RWPE1 (cell line): ENCODE measurements around the gene UBR2.

ENCODE experiments used
- CTCF ChIA-PET: fragments of 350-600 bp; sonication (Branson Sonifier 250); formaldehyde crosslinking; extraction: SDS; loops from one replicate; lab custom pipeline; 2021; lab: Yijun Ruan, JAX
- POLR2A ChIA-PET: fragments of 400-600 bp; formaldehyde crosslinking; extraction: SDS; loops from one replicate; lab custom pipeline; 2020; ENCODE audit warnings: antibody characterized with exemption; ENCODE audit not compliant: low non-redundant PET; lab: Yijun Ruan, JAX
- DNase-seq: peaks from one replicate; pipeline ENCODE4 v3.0.0; 2012; ENCODE audit warnings: low spot score
- H3K27ac ChIP-seq: fragments of 450-650 bp; 2 replicates; pipeline ENCODE4 v1.5.1; 2017
- CTCF ChIP-seq: fragments of 450-650 bp; conservative IDR thresholded peaks from 2 replicates; pipeline ENCODE4 v1.5.1; 2017; ENCODE audit warnings: low read depth, mild to moderate bottlenecking

UBR2 gene

GRCh38 chr6:42709871-42710270, 146.0 kb downstream of the UBR2 start:
- ChIA-PET CTCF (interaction anchor here (1.1 kb wide), 1 partner anchor 17 kb away, joined by 3 read pairs; no protein-coding TSS in a partner anchor), POLR2A (no interaction called here)
- H3K27ac ChIP-seq = no peak overlapping the region

GRCh38 chr6:42710316-42710715, 146.5 kb downstream of the UBR2 start:
- DNase-seq = no peak
- CTCF ChIA-PET = interaction anchor here (1.1 kb wide), 1 partner anchor 17 kb away, joined by 3 read pairs; no protein-coding TSS in a partner anchor
- POLR2A ChIA-PET = no interaction called here
- H3K27ac ChIP-seq = no peak overlapping the region
- no peak for TF ChIP-seq CTCF

More at GRCh38 chr6:42709871-42710270, 146.0 kb downstream of the UBR2 start:
- no peak for DNase-seq
- no peak for TF ChIP-seq CTCF

- no peak for DNase-seq
- TF ChIP-seq CTCF = no peak
- no peak overlapping the region for H3K27ac ChIP-seq
- CTCF ChIA-PET = no interaction called here
- POLR2A ChIA-PET = no interaction called here
Observed at GRCh38 chr6:42711930-42712329, 148.1 kb downstream of the UBR2 start.

GRCh38 chr6:42714098-42714761, 150.4 kb downstream of the UBR2 start:
- peak overlapping the region; percentile 32; the same call in 1 of the 2 replicates for H3K27ac ChIP-seq
- POLR2A ChIA-PET = no interaction called here
- CTCF ChIA-PET = interaction anchor here (0.7 kb wide), 1 partner anchor 28 kb away, joined by 4 read pairs; no protein-coding TSS in a partner anchor
- peak; percentile 65 for DNase-seq
- no peak for TF ChIP-seq CTCF

GRCh38 chr6:42715871-42716270, 152.0 kb downstream of the UBR2 start:
- no peak for TF ChIP-seq CTCF
- POLR2A ChIA-PET = interaction anchor here (0.6 to 0.7 kb wide), 2 partner anchors 47 to 263 kb away, joined by 6 to 10 read pairs; no protein-coding TSS in a partner anchor
- peak overlapping the region; percentile 32; the same call in 1 of the 2 replicates for H3K27ac ChIP-seq
- CTCF ChIA-PET = interaction anchor here (1.0 kb wide), 1 partner anchor 10 kb away, joined by 3 read pairs; no protein-coding TSS in a partner anchor
- no peak for DNase-seq

GRCh38 chr6:42720739-42721138, 156.9 kb downstream of the UBR2 start:
- peak; percentile 48 for DNase-seq
- TF ChIP-seq CTCF = no peak
- H3K27ac ChIP-seq = no peak overlapping the region
- CTCF ChIA-PET = interaction anchor here (0.7 kb wide), 1 partner anchor 51 kb away, joined by 3 read pairs; no protein-coding TSS in a partner anchor
- POLR2A ChIA-PET = no interaction called here
